Spinal cord (tissue), 10 donors: ENCODE measurements around the gene SGMS1. TPM values are rescaled to one million over a fixed set of nuclear protein-coding genes. Genes with fewer than 3 reads are reported as not detected.
"Not testable (repeated sequence)": the region's sequence is repeated elsewhere in the genome, so short reads cannot be mapped to it uniquely, and the experiment has no call there.

ENCODE experiments used
- DNase-seq, 6 donors: peaks; one replicate each; pipeline versions ENCODE4 v3.0.0 to v3.0.0-alpha.2; 2013 to 2015; ENCODE audit warnings: low spot score in 6 of 6, low read depth in 4 of 6
- H3K27ac ChIP-seq: one replicate; pipeline ENCODE4 v1.5.1; 2013; ENCODE audit warnings: low read depth, low read length, control low read depth
- H3K27me3 ChIP-seq: one replicate; pipeline ENCODE4 v1.6.1; 2013; ENCODE audit warnings: low read length; ENCODE audit not compliant: control insufficient read depth, insufficient read depth
- H3K36me3 ChIP-seq: one replicate; pipeline ENCODE4 v1.6.1; 2013; ENCODE audit warnings: low read length; ENCODE audit not compliant: control insufficient read depth, insufficient read depth
- H3K4me1 ChIP-seq: one replicate; pipeline ENCODE4 v1.6.1; 2013; ENCODE audit warnings: low read length; ENCODE audit not compliant: control insufficient read depth, insufficient read depth
- H3K4me3 ChIP-seq: one replicate; pipeline ENCODE4 v1.5.1; 2013; ENCODE audit warnings: low read depth, low read length, control low read depth
- H3K9me3 ChIP-seq: one replicate; pipeline ENCODE4 v1.6.1; 2013; ENCODE audit warnings: low read length; ENCODE audit not compliant: control insufficient read depth, insufficient read depth
- WGBS: methylation state at CpG from one replicate; pipeline ENCODE4 v1.1.5; 2013; ENCODE audit warnings: missing lambda C conversion rate; ENCODE audit not compliant: insufficient coverage; 5-methylcytosine and 5-hydroxymethylcytosine counted together
- polyA plus RNA-seq, 2 donors: library from polyadenylated mRNA; unstranded; fragments of 120-200 nt; gene quantifications; one replicate each; pipeline ENCODE4 v1.2.1, GENCODE V29; 2013; ENCODE audit not compliant: insufficient read length in 2 of 2
- total RNA-seq, 2 donors: library from RNA; depleted of rRNA in 1 of 2; stranded (reverse); fragments of 120-200 nt in 1 of 2; fragments of >200 nt in 1 of 2; gene quantifications; one replicate each; pipeline versions ENCODE4 v1.2.3 to v1.2.4, GENCODE V29; 2013 to 2014
- donor health status: healthy.

The SGMS1 gene
- total and polyA plus RNA-seq, 4 donors = 24.5 to 57.2 (median 40.5) TPM

GRCh38 chr10:50577681-50578350, 45.9 kb downstream of the SGMS1 start:
- Histone ChIP-seq H3K27me3 (no peaks in the 10 kb centered on the region), H3K4me3 (no peak overlapping the region), H3K27ac (peak overlapping the region; percentile 84), H3K4me1 (peaks cover 3% of the 10 kb centered on the region), H3K36me3 (no peaks in the 10 kb centered on the region), H3K9me3 (no peaks in the 10 kb centered on the region)
- 25% methylated on average over 2 of the region's 7 CpGs for whole genome bisulfite sequencing
- DNase-seq = peak in 5 of 6 donors; percentile 39 to 87 (median 59)

GRCh38 chr10:50577010-50577409, 46.7 kb downstream of the SGMS1 start:
- DNase-seq = peak in 1 of 6 donors; percentile 15
- H3K27me3 ChIP-seq = no peaks in the 10 kb centered on the region
- no peaks in the 10 kb centered on the region for H3K9me3 ChIP-seq
- no peaks in the 10 kb centered on the region for H3K36me3 ChIP-seq
- peaks cover 3% of the 10 kb centered on the region for H3K4me1 ChIP-seq
- H3K4me3 ChIP-seq = no peak overlapping the region
- H3K27ac ChIP-seq = peak overlapping the region; percentile 84
- WGBS = 78% methylated on average over 1 of the region's 2 CpGs

GRCh38 chr10:50576245-50576815, 47.4 kb downstream of the SGMS1 start:
- WGBS = 56% methylated on average over 2 of the region's 4 CpGs
- peak in 3 of 6 donors; percentile 22 to 83 (median 29) for DNase-seq
- Histone ChIP-seq H3K27ac (peak overlapping the region; percentile 84), H3K36me3 (no peaks in the 10 kb centered on the region), H3K4me1 (peaks cover 3% of the 10 kb centered on the region), H3K9me3 (no peaks in the 10 kb centered on the region), H3K27me3 (no peaks in the 10 kb centered on the region), H3K4me3 (no peak overlapping the region)

- Histone ChIP-seq H3K27ac (peak overlapping the region; percentile 74), H3K36me3 (no peaks in the 10 kb centered on the region), H3K9me3 (no peaks in the 10 kb centered on the region), H3K4me3 (no peak overlapping the region), H3K4me1 (peaks cover 3% of the 10 kb centered on the region), H3K27me3 (no peaks in the 10 kb centered on the region)
- DNase-seq = no peak
- 100% methylated on average over 2 of the region's 5 CpGs for WGBS
Observed at GRCh38 chr10:50575477-50576244, 48.1 kb downstream of the SGMS1 start.

GRCh38 chr10:50574931-50575330, 48.8 kb downstream of the SGMS1 start:
- Histone ChIP-seq H3K9me3 (no peaks in the 10 kb centered on the region), H3K36me3 (no peaks in the 10 kb centered on the region), H3K4me3 (no peak overlapping the region), H3K27me3 (no peaks in the 10 kb centered on the region), H3K27ac (no peak overlapping the region), H3K4me1 (peaks cover 3% of the 10 kb centered on the region)
- no CpG with 5 or more reads among the region's 5 CpGs for WGBS
- DNase-seq = no peak

GRCh38 chr10:50574305-50574704, 49.5 kb downstream of the SGMS1 start:
- no peaks in the 10 kb centered on the region for H3K27me3 ChIP-seq
- H3K9me3 ChIP-seq = no peaks in the 10 kb centered on the region
- H3K4me3 ChIP-seq = no peak overlapping the region
- peaks cover 3% of the 10 kb centered on the region for H3K4me1 ChIP-seq
- no peak for DNase-seq
- H3K27ac ChIP-seq = no peak overlapping the region
- H3K36me3 ChIP-seq = no peaks in the 10 kb centered on the region

- DNase-seq = no peak
- Histone ChIP-seq H3K4me3 (no peak overlapping the region), H3K9me3 (no peaks in the 10 kb centered on the region), H3K27ac (no peak overlapping the region), H3K4me1 (peaks cover 5% of the 10 kb centered on the region), H3K36me3 (no peaks in the 10 kb centered on the region), H3K27me3 (no peaks in the 10 kb centered on the region)
- no CpG with 5 or more reads among the region's 2 CpGs for WGBS
Observed at GRCh38 chr10:50572017-50572491, 51.7 kb downstream of the SGMS1 start.

- not testable (repeated sequence) for H3K27ac ChIP-seq, H3K4me3 ChIP-seq, H3K4me1 ChIP-seq, H3K36me3 ChIP-seq, H3K27me3 ChIP-seq, DNase-seq, H3K9me3 ChIP-seq
- no CpG with 5 or more reads among the region's 4 CpGs for WGBS
Observed at GRCh38 chr10:50568750-50569149, 55.0 kb downstream of the SGMS1 start.

GRCh38 chr10:50567384-50567783, 56.4 kb downstream of the SGMS1 start:
- peak in 2 of 6 donors; percentile 37 to 63 for DNase-seq
- 20% methylated on average over 1 of the region's 3 CpGs for WGBS

More at GRCh38 chr10:50567384-50567783, 56.4 kb downstream of the SGMS1 start:
- no peaks in the 10 kb centered on the region for H3K9me3 ChIP-seq
- H3K4me1 ChIP-seq = peaks cover 2% of the 10 kb centered on the region
- H3K27ac ChIP-seq = no peak overlapping the region
- H3K4me3 ChIP-seq = no peak overlapping the region
- no peaks in the 10 kb centered on the region for H3K27me3 ChIP-seq
- H3K36me3 ChIP-seq = no peaks in the 10 kb centered on the region
